MCF 10A (cell line): ENCODE results near the gene ATP5PO. TPM values are rescaled to one million over a fixed set of nuclear protein-coding genes. Genes with fewer than 3 reads are reported as not detected.
"Not testable (repeated sequence)": the region's sequence is repeated elsewhere in the genome, so short reads cannot be mapped to it uniquely, and the experiment has no call there.

ENCODE experiments used
- BruUV-seq: library from RNA; stranded (reverse); fragments of 400-500 nt; replicated peaks from 2 replicates; lab custom pipeline; 2021; lab: Mats Ljungman, UMichigan
- CTCF ChIA-PET: fragments of 300-600 bp; sonication (Branson Sonifier 250); formaldehyde crosslinking; extraction: SDS; loops from one replicate; lab custom pipeline; 2021; ENCODE audit warnings: antibody characterized with exemption, inconsistent platforms; lab: Yijun Ruan, JAX
- POLR2A ChIA-PET: fragments of 300-600, 350-650 bp; sonication (Branson Sonifier 250); formaldehyde crosslinking; extraction: SDS; loops from one replicate; lab custom pipeline; 2020; ENCODE audit warnings: antibody characterized with exemption, inconsistent platforms; lab: Yijun Ruan, JAX
- DNase-seq: peaks from one replicate; pipeline ENCODE4 v3.0.0-alpha.2; 2018; ENCODE audit not compliant: unreplicated experiment
- H3K27ac Mint-ChIP-seq: one replicate; pipeline ENCODE4 v1.8.0; 2022; ENCODE audit warnings: mild to moderate bottlenecking, low read depth, mixed read lengths; ENCODE audit not compliant: unreplicated experiment
- H3K27me3 Mint-ChIP-seq: one replicate; pipeline ENCODE4 v1.8.0; 2022; ENCODE audit warnings: mixed read lengths; ENCODE audit not compliant: insufficient read depth, unreplicated experiment
- H3K36me3 Mint-ChIP-seq: one replicate; pipeline ENCODE4 v1.8.0; 2022; ENCODE audit warnings: mild to moderate bottlenecking, moderate library complexity, mixed read lengths; ENCODE audit not compliant: insufficient read depth, unreplicated experiment
- H3K4me1 Mint-ChIP-seq: one replicate; pipeline ENCODE4 v1.8.0; 2022; ENCODE audit warnings: mixed read lengths; ENCODE audit not compliant: insufficient read depth, unreplicated experiment
- H3K4me3 Mint-ChIP-seq: one replicate; pipeline ENCODE4 v1.8.0; 2022; ENCODE audit warnings: mild to moderate bottlenecking, moderate library complexity, mixed read lengths; ENCODE audit not compliant: unreplicated experiment
- H3K9me3 Mint-ChIP-seq: one replicate; pipeline ENCODE4 v1.8.0; 2022; ENCODE audit warnings: mixed read lengths; ENCODE audit not compliant: unreplicated experiment
- CTCF ChIP-seq: fragments of 200-600 bp; IDR thresholded peaks from one replicate; pipeline ENCODE4 v1.8.0; 2022; ENCODE audit warnings: antibody characterized with exemption, mild to moderate bottlenecking; ENCODE audit not compliant: unreplicated experiment
- intact Hi-C: fragments of 100-400 bp; cut with micrococcal nuclease; formaldehyde crosslinking; loops from 2 replicates; pipeline ENCODE4 v1.14.1; 2022
- total RNA-seq: library from RNA; stranded (reverse); gene quantifications from 2 replicates; pipeline ENCODE4 v1.2.3, GENCODE V29; 2022

Gene ATP5PO
- total RNA-seq, 1 experiment from 2014 or later, result 196 TPM

DNA sequence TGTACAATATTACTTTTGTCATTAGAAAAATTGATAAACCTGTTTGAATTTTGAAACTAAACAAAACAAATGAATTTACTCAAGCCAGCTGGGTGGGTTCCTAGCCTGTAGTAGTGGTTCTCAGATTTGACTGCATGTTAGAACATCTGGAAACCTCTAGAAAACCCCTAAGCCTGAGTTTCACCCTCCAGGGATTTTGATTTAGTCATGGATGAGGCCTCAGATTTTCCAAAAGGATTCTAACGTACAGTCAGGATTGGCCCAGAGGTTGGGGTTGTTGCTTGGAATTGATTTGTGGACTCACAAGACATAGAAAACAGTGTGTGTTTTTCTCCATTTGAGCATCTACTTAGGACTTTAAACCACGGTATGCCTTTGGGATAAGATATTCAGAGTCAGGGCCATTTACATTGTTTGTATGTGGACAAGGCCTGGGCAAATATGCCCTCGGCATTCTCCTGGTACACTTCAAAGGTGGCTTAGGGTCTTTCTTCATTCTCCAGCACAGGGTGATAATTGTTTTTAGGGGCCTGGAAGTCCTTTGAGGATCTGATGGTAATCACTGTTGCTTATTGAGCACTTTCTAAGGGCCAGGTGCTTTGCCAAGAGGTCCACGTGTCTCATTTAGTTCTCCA is 42.6 kb downstream of the ATP5PO start:
- Mint-ChIP-seq H3K36me3 (no peaks in the 10 kb centered on the region), H3K27me3 (peaks cover 22% of the 10 kb centered on the region), H3K4me1 (no peaks in the 10 kb centered on the region), H3K4me3 (no peak overlapping the region), H3K9me3 (no peaks in the 10 kb centered on the region), H3K27ac (no peak overlapping the region)
- POLR2A ChIA-PET, result interaction anchor here (0.6 to 0.7 kb wide), 2 partner anchors 20 to 52 kb away, joined by 3 to 4 read pairs; no protein-coding TSS in a partner anchor
- intact Hi-C loops, result no loop called here
- DNase-seq, result no peak
- CTCF ChIA-PET, result no interaction called here
- TF ChIP-seq CTCF, result no peak
- no TSS peak for BruUV-seq

GRCh38 chr21:33871171-33871570 is 44.4 kb downstream of the ATP5PO start:
- no peak overlapping the region for H3K4me3 Mint-ChIP-seq
- no TSS peak for BruUV-seq
- TF ChIP-seq CTCF, result no peak
- ChIA-PET POLR2A (interaction anchor here (0.7 kb wide), 1 partner anchor 42 kb away, joined by 4 read pairs; no protein-coding TSS in a partner anchor), CTCF (no interaction called here)
- H3K9me3 Mint-ChIP-seq, result no peaks in the 10 kb centered on the region
- peak; percentile 49 for DNase-seq
- H3K27ac Mint-ChIP-seq, result no peak overlapping the region
- intact Hi-C loops, result no loop called here
- H3K27me3 Mint-ChIP-seq, result peaks cover 6% of the 10 kb centered on the region
- no peaks in the 10 kb centered on the region for H3K4me1 Mint-ChIP-seq
- H3K36me3 Mint-ChIP-seq, result no peaks in the 10 kb centered on the region

DNA sequence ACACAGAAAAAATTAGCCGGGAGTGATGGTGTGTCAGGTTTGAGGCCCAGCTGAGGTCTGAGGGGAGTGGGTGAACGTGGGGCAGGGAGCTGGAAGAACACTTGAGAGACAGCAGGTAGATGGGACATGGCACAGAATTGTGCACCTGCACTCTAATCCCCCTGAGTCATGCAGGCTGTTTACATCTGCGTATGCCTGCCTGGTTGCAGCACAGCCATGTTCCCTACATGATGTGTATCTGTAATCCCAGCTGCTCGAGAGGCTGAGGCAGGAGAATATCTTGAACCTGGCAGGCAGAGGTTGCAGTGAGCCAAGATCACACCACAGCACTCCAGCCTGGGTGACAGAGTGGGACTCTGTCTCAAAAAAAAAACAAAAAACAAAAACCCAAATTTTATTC is 44.8 kb downstream of the ATP5PO start:
- peaks cover 2% of the 10 kb centered on the region for H3K27me3 Mint-ChIP-seq
- H3K36me3 Mint-ChIP-seq, result no peaks in the 10 kb centered on the region
- BruUV-seq, result no TSS peak
- CTCF ChIA-PET, result no interaction called here
- intact Hi-C loops, result no loop called here
- H3K9me3 Mint-ChIP-seq, result no peaks in the 10 kb centered on the region
- no peak overlapping the region for H3K27ac Mint-ChIP-seq
- DNase-seq, result peak; percentile 22
- POLR2A ChIA-PET, result interaction anchor here (0.7 kb wide), 1 partner anchor 41 kb away, joined by 4 read pairs; no protein-coding TSS in a partner anchor
- no peak for TF ChIP-seq CTCF
- no peak overlapping the region for H3K4me3 Mint-ChIP-seq
- H3K4me1 Mint-ChIP-seq, result no peaks in the 10 kb centered on the region

- Mint-ChIP-seq H3K4me3 (no peak overlapping the region), H3K9me3 (no peaks in the 10 kb centered on the region), H3K36me3 (no peaks in the 10 kb centered on the region), H3K27me3 (no peaks in the 10 kb centered on the region), H3K4me1 (no peaks in the 10 kb centered on the region), H3K27ac (no peak overlapping the region)
- no peak for TF ChIP-seq CTCF
- DNase-seq, result no peak
- intact Hi-C loops, result no loop called here
- POLR2A ChIA-PET, result no interaction called here
- CTCF ChIA-PET, result interaction anchor here (0.7 kb wide), 1 partner anchor 28 kb away, joined by 3 read pairs; no protein-coding TSS in a partner anchor
- BruUV-seq, result no TSS peak
Observed at GRCh38 chr21:33869873-33870272, 45.7 kb downstream of the ATP5PO start.

GRCh38 chr21:33867868-33868267 is 47.7 kb downstream of the ATP5PO start:
- ChIA-PET POLR2A (interaction anchor here (0.6 kb wide), 1 partner anchor 78 kb away, joined by 3 read pairs; no protein-coding TSS in a partner anchor), CTCF (interaction anchor here (0.6 kb wide), 1 partner anchor 27 kb away, joined by 4 read pairs; no protein-coding TSS in a partner anchor)
- H3K9me3 Mint-ChIP-seq, H3K4me1 Mint-ChIP-seq, H3K4me3 Mint-ChIP-seq, intact Hi-C loops, H3K27me3 Mint-ChIP-seq, H3K36me3 Mint-ChIP-seq, BruUV-seq, H3K27ac Mint-ChIP-seq, DNase-seq: not testable (repeated sequence)
